HG03342 (cell line): ENCODE data around the gene COL23A1.
"Not testable (repeated sequence)": the region's sequence is repeated elsewhere in the genome, so short reads cannot be mapped to it uniquely, and the experiment has no call there.

Experiments
- ATAC-seq: cut with Tn5 transposase; IDR thresholded peaks from one replicate; pipeline ENCODE4 v1.9.1; 2021; ENCODE audit warnings: mild to moderate bottlenecking, moderate library complexity; ENCODE audit not compliant: unreplicated experiment

COL23A1 gene

GRCh38 chr5:178259623-178260536 is 330.3 kb downstream of the COL23A1 start:
- no peak for ATAC-seq

GRCh38 chr5:178257650-178258049 is 332.5 kb downstream of the COL23A1 start:
- ATAC-seq: no peak

GRCh38 chr5:178256746-178257145 is 333.4 kb downstream of the COL23A1 start:
- ATAC-seq: no peak

GRCh38 chr5:178253632-178254031 is 336.6 kb downstream of the COL23A1 start:
- not testable (repeated sequence) for ATAC-seq

- ATAC-seq: no peak
Measured at GRCh38 chr5:178252258-178252657, 337.9 kb downstream of the COL23A1 start.

GRCh38 chr5:178250263-178250662 is 339.9 kb downstream of the COL23A1 start:
- ATAC-seq: no peak

GRCh38 chr5:178249191-178249989 is 340.8 kb downstream of the COL23A1 start:
- ATAC-seq: no peak

GRCh38 chr5:178248750-178249149 is 341.4 kb downstream of the COL23A1 start:
- ATAC-seq: no peak

- ATAC-seq: no peak
Measured at GRCh38 chr5:178247481-178248456, 342.4 kb downstream of the COL23A1 start.

GRCh38 chr5:178246624-178247279 is 343.4 kb downstream of the COL23A1 start:
- ATAC-seq: no peak

GRCh38 chr5:178245389-178245788 is 344.8 kb downstream of the COL23A1 start:
- ATAC-seq: no peak

GRCh38 chr5:178244576-178244975 is 345.6 kb downstream of the COL23A1 start:
- no peak for ATAC-seq

- ATAC-seq: no peak
Measured at GRCh38 chr5:178242416-178242815, 347.8 kb downstream of the COL23A1 start.

GRCh38 chr5:178241688-178242231 is 348.4 kb downstream of the COL23A1 start:
- no peak for ATAC-seq

GRCh38 chr5:178241231-178241663 is 348.9 kb downstream of the COL23A1 start:
- no peak for ATAC-seq

- ATAC-seq: peak; percentile 40
Measured at GRCh38 chr5:178240766-178241165, 349.4 kb downstream of the COL23A1 start.

GRCh38 chr5:178240341-178240741 is 349.9 kb downstream of the COL23A1 start:
- ATAC-seq: no peak

- ATAC-seq: not testable (repeated sequence)
Measured at GRCh38 chr5:178239626-178240301, 350.4 kb downstream of the COL23A1 start.
